IMR-90 (cell line): ENCODE measurements around the gene ARHGEF39.

ENCODE experiments used
- CTCF ChIP-seq: conservative IDR thresholded peaks from 2 replicates; pipeline ENCODE4 v1.5.1; 2012; ENCODE audit warnings: mild to moderate bottlenecking, low read depth, low read length, improper control_type of control experiment
- MXI1 ChIP-seq: IDR thresholded peaks from 2 replicates; pipeline ENCODE4 v1.6.1; 2012; ENCODE audit warnings: low read depth, mild to moderate bottlenecking, low read length, moderate library complexity, borderline replicate concordance
- RAD21 ChIP-seq: IDR thresholded peaks from 2 replicates; pipeline ENCODE4 v1.6.1; 2012; ENCODE audit warnings: low read length, improper control_type of control experiment

GRCh38 chr9:35714123-35714522 is 49.1 kb upstream of the ARHGEF39 start:
- no peak for TF ChIP-seq MXI1
- TF ChIP-seq CTCF = no peak
- TF ChIP-seq RAD21 = no peak
